SK-N-SH (cell line): ENCODE results near the gene KCTD15. TPM values are rescaled to one million over a fixed set of nuclear protein-coding genes. Genes with fewer than 3 reads are reported as not detected.

Experiments used
- CTCF ChIA-PET: fragments of 300-600, 350-600 bp; formaldehyde crosslinking; extraction: SDS; loops from one replicate; lab custom pipeline; 2021; lab: Yijun Ruan, JAX
- POLR2A ChIA-PET: fragments of 350-600 bp; sonication (Branson Sonifier 250); formaldehyde crosslinking; extraction: SDS; loops from one replicate; lab custom pipeline; 2020; ENCODE audit warnings: antibody characterized with exemption, inconsistent platforms; lab: Yijun Ruan, JAX
- DNase-seq: peaks from one replicate; pipeline ENCODE4 v3.0.0; 2012
- H2AFZ ChIP-seq: fragments of 200-600 bp; sonication (generic); 2 replicates; pipeline ENCODE4 v1.8.1; 2016; ENCODE audit warnings: antibody characterized with exemption, mild to moderate bottlenecking, low read depth
- H3F3A ChIP-seq: fragments of 200-600 bp; sonication (generic); replicated peaks from 2 replicates; pipeline ENCODE3; 2016; ENCODE audit warnings: antibody characterized with exemption, mild to moderate bottlenecking; ENCODE audit not compliant: insufficient read depth
- H3K27ac ChIP-seq, 2 experiments: fragments of 200-500 bp in 1 of 2; fragments of 200-600 bp in 1 of 2; sonication (Bioruptor generic) in 1 of 2; sonication (generic), shearing (Covaris generic) in 1 of 2; 2 replicates each; pipeline versions ENCODE4 v1.5.1 to v1.6.1; 2014 to 2016; ENCODE audit warnings: low read depth in 2 of 2, inconsistent platforms in 1 of 2, low read length in 1 of 2, mild to moderate bottlenecking in 1 of 2, mixed read lengths in 1 of 2
- H3K27me3 ChIP-seq: fragments of 200-600 bp; sonication (generic), shearing (Covaris generic); 2 replicates; pipeline ENCODE4 v1.6.1; 2016; ENCODE audit warnings: mixed run types; ENCODE audit not compliant: insufficient read depth
- H3K36me3 ChIP-seq, 2 experiments: fragments of 200-500 bp in 1 of 2; fragments of 200-600 bp in 1 of 2; sonication (Bioruptor generic) in 1 of 2; sonication (generic) in 1 of 2; replicated peaks in 1 of 2; 2 replicates each; pipeline versions ENCODE3 to v1.5.1; 2014 to 2016; ENCODE audit warnings: low read length in 1 of 2, mild to moderate bottlenecking in 1 of 2; ENCODE audit not compliant: insufficient read depth in 2 of 2, control insufficient read depth in 1 of 2
- H3K4me1 ChIP-seq, 2 experiments: fragments of 200-500 bp in 1 of 2; fragments of 200-600 bp in 1 of 2; sonication (Bioruptor generic) in 1 of 2; sonication (generic), shearing (Covaris generic) in 1 of 2; 2 replicates each; pipeline versions ENCODE4 v1.5.1 to v1.6.1; 2014 to 2016; ENCODE audit warnings: low read depth in 1 of 2, low read length in 1 of 2, mixed run types in 1 of 2; ENCODE audit not compliant: insufficient read depth in 2 of 2, control insufficient read depth in 1 of 2
- H3K4me2 ChIP-seq: fragments of 200-600 bp; sonication (generic), shearing (Covaris generic); 2 replicates; pipeline ENCODE4 v1.6.1; 2017; ENCODE audit warnings: mixed run types
- H3K4me3 ChIP-seq, 2 experiments: fragments of 200-500 bp in 1 of 2; fragments of 200-600 bp in 1 of 2; sonication (Bioruptor generic) in 1 of 2; sonication (generic), shearing (Covaris generic) in 1 of 2; 2 replicates each; pipeline versions ENCODE4 v1.5.1 to v1.8.1; 2014 to 2016; ENCODE audit warnings: low read depth in 2 of 2, inconsistent platforms in 1 of 2, low read length in 1 of 2, mild to moderate bottlenecking in 1 of 2, mixed read lengths in 1 of 2, moderate library complexity in 1 of 2
- H3K79me2 ChIP-seq: fragments of 200-600 bp; sonication (generic); 2 replicates; pipeline ENCODE4 v1.8.1; 2017; ENCODE audit warnings: mild to moderate bottlenecking; ENCODE audit not compliant: insufficient read depth
- H3K9ac ChIP-seq: fragments of 200-600 bp; sonication (generic); 2 replicates; pipeline ENCODE4 v1.6.1; 2017; ENCODE audit warnings: mixed run types
- H3K9me2 ChIP-seq: fragments of 200-600 bp; sonication (generic); 2 replicates; pipeline ENCODE4 v1.6.1; 2017; ENCODE audit warnings: mixed run types
- H3K9me3 ChIP-seq: fragments of 200-600 bp; sonication (generic); 2 replicates; pipeline ENCODE4 v1.6.1; 2017; ENCODE audit warnings: mixed run types, mild to moderate bottlenecking, moderate library complexity
- H4K20me1 ChIP-seq: fragments of 200-600 bp; sonication (generic); 2 replicates; pipeline ENCODE4 v1.6.1; 2017; ENCODE audit warnings: mild to moderate bottlenecking, mixed run types; ENCODE audit not compliant: insufficient read depth
- CHD2 ChIP-seq: fragments of 150-350 bp; IDR thresholded peaks from 2 replicates; pipeline ENCODE4 v1.6.1; 2018; ENCODE audit warnings: low read length; ENCODE audit not compliant: partially characterized antibody
- EP300 ChIP-seq, 2 experiments: IDR thresholded peaks; 2 replicates each; pipeline versions ENCODE4 v1.4.0 to v1.6.1; 2012; ENCODE audit warnings: borderline replicate concordance in 1 of 2, low read depth in 1 of 2, low read length in 1 of 2
- FOXJ3 ChIP-seq: sonication (generic); formaldehyde crosslinking; IDR thresholded peaks from 2 replicates; pipeline ENCODE4 v1.5.1; 2020; ENCODE audit warnings: mild to moderate bottlenecking, missing genetic modification reagents
- GATA2 ChIP-seq: sonication (generic); formaldehyde crosslinking; IDR thresholded peaks from 2 replicates; pipeline ENCODE4 v1.5.0; 2020; ENCODE audit warnings: mild to moderate bottlenecking, missing genetic modification reagents
- IRF3 ChIP-seq: fragments of 150-350 bp; IDR thresholded peaks from 2 replicates; pipeline ENCODE4 v1.6.1; 2016; ENCODE audit warnings: mild to moderate bottlenecking, low read depth, low read length
- MEF2A ChIP-seq: IDR thresholded peaks from 2 replicates; pipeline ENCODE4 v1.4.0; 2012; ENCODE audit warnings: low read depth, borderline replicate concordance
- MXI1 ChIP-seq: IDR thresholded peaks from 2 replicates; pipeline ENCODE4 v1.6.1; 2012; ENCODE audit warnings: mild to moderate bottlenecking, low read depth, low read length, improper control_type of control experiment
- NRF1 ChIP-seq: IDR thresholded peaks from 2 replicates; pipeline ENCODE4 v1.6.1; 2012; ENCODE audit warnings: low read depth, mild to moderate bottlenecking, low read length
- PBX3 ChIP-seq: IDR thresholded peaks from 2 replicates; pipeline ENCODE4; 2012
- RCOR1 ChIP-seq: fragments of 150-350 bp; IDR thresholded peaks from 2 replicates; pipeline ENCODE4 v1.6.1; 2017; ENCODE audit warnings: antibody characterized with exemption, low read length
- RFX5 ChIP-seq: IDR thresholded peaks from 2 replicates; pipeline ENCODE4 v1.6.1; 2012; ENCODE audit warnings: mild to moderate bottlenecking, improper control_type of control experiment, low read length
- SMC3 ChIP-seq: IDR thresholded peaks from 2 replicates; pipeline ENCODE4 v1.6.1; 2012; ENCODE audit warnings: low read depth, low read length, improper control_type of control experiment
- TAF1 ChIP-seq: IDR thresholded peaks from 2 replicates; pipeline ENCODE4 v1.6.1; 2012; ENCODE audit warnings: low read depth, mild to moderate bottlenecking, low read length, moderate library complexity, borderline replicate concordance
- TCF12 ChIP-seq: IDR thresholded peaks from 2 replicates; pipeline ENCODE4 v1.4.0; 2012
- USF1 ChIP-seq: IDR thresholded peaks from 2 replicates; pipeline ENCODE4 v1.4.0; 2012; ENCODE audit warnings: low read depth, borderline replicate concordance
- YY1 ChIP-seq: IDR thresholded peaks from 2 replicates; pipeline ENCODE4 v1.4.0; 2012; ENCODE audit warnings: low read depth, mild to moderate bottlenecking
- WGBS: methylation state at CpG from one replicate; pipeline ENCODE4 v1.1.6; 2017; ENCODE audit warnings: low lambda C conversion rate; 5-methylcytosine and 5-hydroxymethylcytosine counted together
- polyA plus RNA-seq, 3 experiments: library from polyadenylated mRNA; depleted of rRNA; stranded (reverse); fragments of >200 nt; gene quantifications; 2 replicates each; pipeline ENCODE4 v1.2.3, GENCODE V29; 2012

The KCTD15 gene
- 15.5 and 21.6 TPM in 2 replicates for polyA plus RNA-seq (2012; rRNA removed)
- 7.5 and 12.8 TPM in 2 replicates for polyA plus RNA-seq (2012; cell fraction: cytosol; rRNA removed)
- polyA plus RNA-seq (2012; cell fraction: nucleus; rRNA removed) = 53.1 and 59.3 TPM in 2 replicates

GRCh38 chr19:33796164-33796875 is at the start of gene KCTD15:
Gene KCTD15, plus strand, starts transcription at chr19:33796870. Its CDS starts 3,585 bp downstream, at chr19:33800455.
- DNase-seq = peak; percentile 86
- peak within 1 kb of the TSS; percentile 93 for H3K4me2 ChIP-seq
- H3K4me3 ChIP-seq = peak within 1 kb of the TSS; percentile 49 to 75
- ChIA-PET POLR2A (interaction anchor here (0.9 to 3.1 kb wide), 14 partner anchors 17 to 422 kb away, joined by 3 to 24 read pairs (median 8); no protein-coding TSS in a partner anchor), CTCF (interaction anchor here (0.6 to 8.8 kb wide), 16 partner anchors 9 to 425 kb away, joined by 3 to 119 read pairs (median 5); no protein-coding TSS in a partner anchor)
- TF ChIP-seq TAF1 = no peak
- TF ChIP-seq IRF3 = no peak
- no peak for TF ChIP-seq CHD2
- TF ChIP-seq MEF2A = no peak
- no peak for TF ChIP-seq PBX3
- TF ChIP-seq RCOR1 = no peak
- TF ChIP-seq GATA2 (CRISPR knock-in tag) = no peak
- TF ChIP-seq SMC3 = no peak
- no peak for TF ChIP-seq TCF12
- TF ChIP-seq NRF1 = no peak
- no peak for TF ChIP-seq FOXJ3 (CRISPR knock-in tag)
- TF ChIP-seq MXI1 = no peak; the same call in 1 of the 2 replicates
- no peak for TF ChIP-seq RFX5
- no peak for TF ChIP-seq EP300 (IDR thresholded peaks at IDR 0.05; ENCODE audit: borderline replicate concordance in 1 of 2, low read depth in 1 of 2, low read length in 1 of 2)
- no peaks in the 10 kb centered on the region for H3K27me3 ChIP-seq
- H3K4me1 ChIP-seq = peaks cover 0 to 40% of the 10 kb centered on the region in 2 experiments; a peak in 2 of 4 replicates
- H3K9ac ChIP-seq = peak within 1 kb of the TSS; percentile 74
- no peaks in the 10 kb centered on the region for H4K20me1 ChIP-seq
- H3K36me3 ChIP-seq = no peaks in the 10 kb centered on the region
- H3K27ac ChIP-seq = peak within 1 kb of the TSS; percentile 80 to 82
- no peaks in the 10 kb centered on the region for H3K9me2 ChIP-seq
- no peaks in the 10 kb centered on the region for H3K79me2 ChIP-seq
- 0% methylated on average over 33 of the region's 92 CpGs for WGBS
- H3F3A ChIP-seq = peaks cover 5% of the 10 kb centered on the region
- H3K9me3 ChIP-seq = no peaks in the 10 kb centered on the region
- H2AFZ ChIP-seq = peak within 1 kb of the TSS; percentile 93

GRCh38 chr19:33747273-33747672 is 49.4 kb upstream of the KCTD15 start:
- POLR2A ChIA-PET = no interaction called here
- H4K20me1 ChIP-seq = no peaks in the 10 kb centered on the region

More at GRCh38 chr19:33747273-33747672, 49.4 kb upstream of the KCTD15 start:
- H3K4me2 ChIP-seq = no peak overlapping the region
- no peak overlapping the region for H2AFZ ChIP-seq
- WGBS = 22% methylated on average over 4 of the region's 4 CpGs
- H3K27ac ChIP-seq = no peak overlapping the region
- TF ChIP-seq TAF1 = no peak
- TF ChIP-seq MXI1 = no peak
- no peak for TF ChIP-seq USF1
- TF ChIP-seq EP300 (IDR thresholded peaks at IDR 0.05; ENCODE audit: borderline replicate concordance in 1 of 2, low read depth in 1 of 2, low read length in 1 of 2) = no peak
- TF ChIP-seq YY1 = no peak
- H3F3A ChIP-seq = no peaks in the 10 kb centered on the region
- H3K9ac ChIP-seq = no peak overlapping the region
- no peaks in the 10 kb centered on the region for H3K36me3 ChIP-seq
- no peaks in the 10 kb centered on the region for H3K79me2 ChIP-seq
- peaks cover 0 to 27% of the 10 kb centered on the region in 2 experiments; a peak in 1 of 4 replicates for H3K4me1 ChIP-seq
- H3K9me2 ChIP-seq = no peaks in the 10 kb centered on the region
- no peak overlapping the region for H3K4me3 ChIP-seq
- H3K9me3 ChIP-seq = no peaks in the 10 kb centered on the region
- DNase-seq = no peak
- CTCF ChIA-PET = interaction anchor here (1.0 to 1.6 kb wide), 4 partner anchors 11 to 251 kb away, joined by 3 to 6 read pairs (median 4); no protein-coding TSS in a partner anchor
- no peaks in the 10 kb centered on the region for H3K27me3 ChIP-seq
